MM.1S (cell line): ENCODE data around the gene RGS7.

ENCODE experiments used
- CTCF ChIP-seq: fragments of 300-600 bp; sonication (generic); IDR thresholded peaks from 2 replicates; pipeline ENCODE4 v1.5.1; 2016; ENCODE audit warnings: antibody characterized with exemption, low read length, mixed read lengths
- EZH2 ChIP-seq: fragments of 300-600 bp; sonication (generic); optimal IDR thresholded peaks from 2 replicates; pipeline ENCODE3; 2017; ENCODE audit warnings: low read depth, mild to moderate bottlenecking, antibody characterized with exemption, low read length, mixed read lengths

DNA sequence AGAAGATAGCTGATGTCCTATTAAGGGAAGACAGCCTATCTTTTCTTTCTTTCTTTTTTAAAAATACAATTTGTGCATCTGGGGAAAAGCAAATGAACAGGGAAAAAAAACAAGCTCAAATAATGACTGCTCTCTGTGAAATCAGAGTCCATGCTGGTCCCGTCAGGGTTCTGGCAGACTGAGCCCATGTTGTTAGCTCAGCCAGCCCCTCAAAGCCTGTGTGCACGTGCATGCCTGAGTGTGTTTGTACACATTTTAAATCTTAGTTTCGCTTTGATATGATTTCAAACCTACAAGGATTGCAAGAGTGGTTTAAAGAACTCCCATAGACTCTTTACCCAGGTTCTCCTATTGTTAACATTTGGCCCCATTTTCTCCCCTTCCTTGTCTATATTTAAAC, 513.2 kb downstream of the RGS7 start:
- TF ChIP-seq CTCF (no peak), EZH2 (no peak)
